Natural killer cell (primary cell): Measurements from ENCODE around the gene RGS4. TPM values are rescaled to one million over a fixed set of nuclear protein-coding genes. Genes with fewer than 3 reads are reported as not detected.

Experiments
- ATAC-seq, 3 donors: fragments of 150-1000 bp in 2 of 3; fragments of 200-7000 bp in 1 of 3; cut with Tn5 transposase; 1 replicate in 1 of 3; 2 replicates in 2 of 3; pipeline ENCODE4 v1.10.0; 2021; ENCODE audit warnings: mild to moderate bottlenecking in 2 of 3, moderate library complexity in 2 of 3
- DNase-seq, 2 donors: peaks; one replicate each; pipeline versions ENCODE4 v3.0.0 to v3.0.0-alpha.2; 2013 to 2021; ENCODE audit warnings: mixed read lengths in 1 of 2
- H3K27ac ChIP-seq: one replicate; pipeline ENCODE4 v1.5.1; 2013; ENCODE audit warnings: mild to moderate bottlenecking, low read length
- H3K27me3 ChIP-seq: one replicate; pipeline ENCODE4 v1.6.1; 2013; ENCODE audit warnings: low read length; ENCODE audit not compliant: control insufficient read depth, insufficient read depth
- H3K36me3 ChIP-seq: one replicate; pipeline ENCODE4 v1.6.1; 2013; ENCODE audit warnings: low read length; ENCODE audit not compliant: control insufficient read depth, insufficient read depth
- H3K4me1 ChIP-seq: one replicate; pipeline ENCODE4 v1.6.1; 2013; ENCODE audit warnings: low read length; ENCODE audit not compliant: control insufficient read depth, insufficient read depth
- H3K4me3 ChIP-seq: one replicate; pipeline ENCODE4 v1.5.1; 2013; ENCODE audit warnings: low read length
- H3K9me3 ChIP-seq: one replicate; pipeline ENCODE4 v1.6.1; 2013; ENCODE audit warnings: low read length; ENCODE audit not compliant: control insufficient read depth, insufficient read depth
- H3K27ac Mint-ChIP-seq, 2 donors: one replicate each; pipeline ENCODE4 v1.8.0; 2022; ENCODE audit warnings: mild to moderate bottlenecking in 2 of 2, mixed read lengths in 2 of 2, moderate library complexity in 1 of 2
- H3K27me3 Mint-ChIP-seq, 2 donors: one replicate each; pipeline ENCODE4 v1.8.0; 2022; ENCODE audit warnings: low read depth in 2 of 2, mixed read lengths in 2 of 2
- H3K36me3 Mint-ChIP-seq: one replicate; pipeline ENCODE4 v1.8.0; 2022; ENCODE audit warnings: mixed read lengths
- H3K4me1 Mint-ChIP-seq, 2 donors: one replicate each; pipeline ENCODE4 v1.8.0; 2022; ENCODE audit warnings: mixed read lengths in 2 of 2
- H3K4me3 Mint-ChIP-seq: one replicate; pipeline ENCODE4 v1.8.0; 2022; ENCODE audit warnings: mild to moderate bottlenecking, moderate library complexity, mixed read lengths
- H3K9me3 Mint-ChIP-seq, 2 donors: one replicate each; pipeline ENCODE4 v1.8.0; 2022; ENCODE audit warnings: mixed read lengths in 2 of 2
- WGBS: methylation state at CpG from one replicate; pipeline ENCODE4 v1.1.7; 2013; ENCODE audit warnings: missing lambda C conversion rate; ENCODE audit not compliant: insufficient coverage; 5-methylcytosine and 5-hydroxymethylcytosine counted together
- intact Hi-C: fragments of 100-400 bp; cut with micrococcal nuclease; formaldehyde crosslinking; loops from one replicate; pipeline ENCODE4 v1.14.2; 2022
- total RNA-seq, 4 donors: library from RNA; stranded (reverse); fragments of 120-200 nt in 1 of 4; gene quantifications; one replicate each; pipeline versions ENCODE4 v1.2.3 to v1.2.4, GENCODE V29; 2013 to 2022
- TF ChIP-seq, protein P1 (sequence below): fragments of 200-600 bp; IDR thresholded peaks from one replicate; pipeline ENCODE4 v1.8.0; 2022; ENCODE audit warnings: antibody characterized with exemption

The RGS4 gene
- total RNA-seq, 3 donors from 2014 or later (not counting 1 experiment from before 2014, with no cell fraction given): not detected

GRCh38 chr1:163072658-163073057, 3.5 kb downstream of the RGS4 start:
- no peak for DNase-seq
- no peak overlapping the region for H3K4me3 ChIP-seq
- no peak for ATAC-seq
- H3K27ac ChIP-seq: no peak overlapping the region
- Mint-ChIP-seq H3K27me3 (peaks cover 31 to 38% of the 10 kb centered on the region in 2 donors), H3K36me3 (no peaks in the 10 kb centered on the region), H3K27ac (no peak overlapping the region), H3K4me1 (no peaks in the 10 kb centered on the region), H3K9me3 (peaks cover 0 to 1% of the 10 kb centered on the region in 2 donors), H3K4me3 (no peak overlapping the region)
- H3K27me3 ChIP-seq: peaks cover 7% of the 10 kb centered on the region
- intact Hi-C loops: no loop called here
- H3K4me1 ChIP-seq: no peaks in the 10 kb centered on the region
- TF ChIP-seq, protein P1, sequence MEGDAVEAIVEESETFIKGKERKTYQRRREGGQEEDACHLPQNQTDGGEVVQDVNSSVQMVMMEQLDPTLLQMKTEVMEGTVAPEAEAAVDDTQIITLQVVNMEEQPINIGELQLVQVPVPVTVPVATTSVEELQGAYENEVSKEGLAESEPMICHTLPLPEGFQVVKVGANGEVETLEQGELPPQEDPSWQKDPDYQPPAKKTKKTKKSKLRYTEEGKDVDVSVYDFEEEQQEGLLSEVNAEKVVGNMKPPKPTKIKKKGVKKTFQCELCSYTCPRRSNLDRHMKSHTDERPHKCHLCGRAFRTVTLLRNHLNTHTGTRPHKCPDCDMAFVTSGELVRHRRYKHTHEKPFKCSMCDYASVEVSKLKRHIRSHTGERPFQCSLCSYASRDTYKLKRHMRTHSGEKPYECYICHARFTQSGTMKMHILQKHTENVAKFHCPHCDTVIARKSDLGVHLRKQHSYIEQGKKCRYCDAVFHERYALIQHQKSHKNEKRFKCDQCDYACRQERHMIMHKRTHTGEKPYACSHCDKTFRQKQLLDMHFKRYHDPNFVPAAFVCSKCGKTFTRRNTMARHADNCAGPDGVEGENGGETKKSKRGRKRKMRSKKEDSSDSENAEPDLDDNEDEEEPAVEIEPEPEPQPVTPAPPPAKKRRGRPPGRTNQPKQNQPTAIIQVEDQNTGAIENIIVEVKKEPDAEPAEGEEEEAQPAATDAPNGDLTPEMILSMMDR: no peak
- no peaks in the 10 kb centered on the region for H3K36me3 ChIP-seq
- H3K9me3 ChIP-seq: no peaks in the 10 kb centered on the region
- 90% methylated on average over 1 of the region's 1 CpG for WGBS

- Mint-ChIP-seq H3K27me3 (peaks cover 19 to 24% of the 10 kb centered on the region in 2 donors), H3K4me3 (no peak overlapping the region), H3K27ac (no peak overlapping the region), H3K9me3 (peaks cover 0 to 3% of the 10 kb centered on the region in 2 donors), H3K4me1 (no peaks in the 10 kb centered on the region), H3K36me3 (no peaks in the 10 kb centered on the region)
- Histone ChIP-seq H3K9me3 (no peaks in the 10 kb centered on the region), H3K27me3 (peaks cover 7% of the 10 kb centered on the region), H3K4me3 (no peak overlapping the region), H3K4me1 (no peaks in the 10 kb centered on the region), H3K36me3 (no peaks in the 10 kb centered on the region), H3K27ac (no peak overlapping the region)
- WGBS: 88% methylated on average over 1 of the region's 1 CpG
- no peak for DNase-seq
- intact Hi-C loops: no loop called here
- TF ChIP-seq, protein P1: no peak
- no peak for ATAC-seq
Observed at GRCh38 chr1:163074004-163074403, 4.8 kb downstream of the RGS4 start.

DNA sequence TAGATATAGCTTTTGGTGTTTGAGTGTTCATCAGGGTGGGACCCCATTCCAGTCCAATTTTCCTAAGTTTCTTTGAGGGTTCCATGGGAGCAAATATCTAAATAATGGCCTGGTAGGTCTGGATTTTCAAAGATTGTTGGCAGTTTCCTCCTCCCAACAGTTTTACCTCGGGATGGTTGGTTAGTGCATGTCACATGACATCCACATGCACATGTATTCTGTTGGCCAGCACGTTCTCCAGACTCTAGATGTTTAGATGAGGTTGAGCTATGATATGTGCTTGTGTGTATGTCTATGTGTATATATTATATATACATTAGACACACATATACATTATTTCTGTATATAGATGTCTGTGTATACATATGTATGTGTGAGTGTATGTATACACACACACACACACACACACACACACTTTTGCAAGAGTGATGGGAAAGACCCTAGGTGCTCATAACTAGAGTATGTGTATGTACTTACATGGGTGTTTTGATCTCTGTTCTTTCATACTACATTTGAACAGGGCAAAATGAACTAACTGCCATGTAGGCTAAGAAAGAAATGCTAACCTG, 5.6 kb downstream of the RGS4 start:
- TF ChIP-seq, protein P1: no peak
- Mint-ChIP-seq H3K4me1 (no peaks in the 10 kb centered on the region), H3K27ac (no peak overlapping the region), H3K36me3 (no peaks in the 10 kb centered on the region), H3K9me3 (peaks cover 0 to 3% of the 10 kb centered on the region in 2 donors), H3K27me3 (peaks cover 13 to 16% of the 10 kb centered on the region in 2 donors), H3K4me3 (no peak overlapping the region)
- no peaks in the 10 kb centered on the region for H3K36me3 ChIP-seq
- DNase-seq (no peak), ATAC-seq (no peak)
- no peak overlapping the region for H3K4me3 ChIP-seq
- intact Hi-C loops: no loop called here
- H3K27me3 ChIP-seq: peaks cover under 1% of the 10 kb centered on the region
- H3K9me3 ChIP-seq: no peaks in the 10 kb centered on the region
- WGBS: 88% methylated on average over 1 of the region's 2 CpGs
- H3K27ac ChIP-seq: no peak overlapping the region
- H3K4me1 ChIP-seq: no peaks in the 10 kb centered on the region

DNA sequence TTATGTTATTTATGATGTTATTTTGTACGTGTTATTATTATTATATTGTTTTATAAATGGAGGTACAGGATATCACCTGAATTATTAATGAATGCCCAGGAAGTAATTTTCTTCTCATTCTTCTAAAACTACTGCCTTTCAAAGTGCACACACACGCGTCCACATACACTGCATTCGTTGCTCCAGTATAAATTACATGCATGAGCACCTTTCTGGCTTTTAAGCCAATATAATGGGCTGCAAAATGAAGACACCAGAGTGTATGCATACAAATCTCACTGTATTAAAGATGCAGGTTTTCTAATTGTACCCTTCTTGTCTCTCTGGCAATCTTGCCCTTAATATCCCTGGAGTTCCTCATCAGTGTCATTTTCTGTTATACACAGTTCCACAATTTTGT, 6.9 kb downstream of the RGS4 start:
- DNase-seq (no peak), ATAC-seq (no peak)
- Mint-ChIP-seq H3K4me3 (no peak overlapping the region), H3K27ac (no peak overlapping the region), H3K4me1 (no peaks in the 10 kb centered on the region), H3K36me3 (no peaks in the 10 kb centered on the region), H3K27me3 (peaks cover 10 to 12% of the 10 kb centered on the region in 2 donors), H3K9me3 (peaks cover 0 to 3% of the 10 kb centered on the region in 2 donors)
- no peaks in the 10 kb centered on the region for H3K36me3 ChIP-seq
- no peaks in the 10 kb centered on the region for H3K9me3 ChIP-seq
- WGBS: 97% methylated on average over 3 of the region's 4 CpGs
- H3K4me3 ChIP-seq: no peak overlapping the region
- intact Hi-C loops: no loop called here
- H3K4me1 ChIP-seq: no peaks in the 10 kb centered on the region
- H3K27ac ChIP-seq: no peak overlapping the region
- TF ChIP-seq, protein P1: no peak
- H3K27me3 ChIP-seq: no peaks in the 10 kb centered on the region
